AG09309 (cell line): ENCODE data around the gene ITGA3.

Experiments
- DNase-seq: peaks from one replicate; pipeline ENCODE4 v3.0.0-alpha.2; 2010; ENCODE audit warnings: low read depth
- H3K4me3 ChIP-seq: 2 replicates; pipeline ENCODE4 v1.5.1; 2011; ENCODE audit warnings: mild to moderate bottlenecking, low read depth, low read length, moderate library complexity; ENCODE audit not compliant: control insufficient read depth
- TF ChIP-seq, protein P1 (sequence below): IDR thresholded peaks from 2 replicates; pipeline ENCODE4 v1.5.1; 2011; ENCODE audit warnings: mild to moderate bottlenecking, low read depth, low read length, inconsistent platforms; ENCODE audit not compliant: insufficient read depth, control insufficient read depth; ENCODE audit errors: missing control alignments

Gene ITGA3

DNA sequence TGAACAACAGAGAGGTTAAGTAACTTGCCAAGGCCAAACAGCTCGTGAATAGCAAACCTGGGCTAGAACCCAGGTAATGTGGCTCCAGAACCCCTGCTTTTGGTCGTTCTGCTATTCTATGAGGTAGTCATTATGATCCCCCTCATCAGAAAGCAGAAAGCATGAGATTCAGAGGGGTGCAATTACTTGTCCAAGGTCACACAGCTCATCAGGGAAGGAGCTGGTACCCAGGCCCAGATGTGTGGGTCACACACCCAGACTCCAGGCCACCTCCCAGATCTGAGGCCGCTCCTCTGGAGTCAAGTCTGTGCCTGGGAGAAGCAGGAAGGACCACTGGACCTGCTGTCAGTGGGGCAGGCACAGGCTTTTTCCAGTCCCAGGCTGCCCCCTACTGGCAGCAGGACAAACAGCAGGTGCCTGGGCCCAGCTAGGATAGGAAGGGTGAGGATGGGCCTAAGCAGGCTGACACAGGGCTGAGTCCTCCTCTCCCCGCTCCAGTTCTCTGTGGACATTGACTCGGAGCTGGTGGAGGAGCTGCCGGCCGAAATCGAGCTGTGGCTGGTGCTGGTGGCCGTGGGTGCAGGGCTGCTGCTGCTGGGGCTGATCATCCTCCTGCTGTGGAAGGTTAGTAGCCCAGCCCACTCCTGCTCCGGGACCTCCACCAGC, 31.5 kb downstream of the ITGA3 start:
- TF ChIP-seq, protein P1, sequence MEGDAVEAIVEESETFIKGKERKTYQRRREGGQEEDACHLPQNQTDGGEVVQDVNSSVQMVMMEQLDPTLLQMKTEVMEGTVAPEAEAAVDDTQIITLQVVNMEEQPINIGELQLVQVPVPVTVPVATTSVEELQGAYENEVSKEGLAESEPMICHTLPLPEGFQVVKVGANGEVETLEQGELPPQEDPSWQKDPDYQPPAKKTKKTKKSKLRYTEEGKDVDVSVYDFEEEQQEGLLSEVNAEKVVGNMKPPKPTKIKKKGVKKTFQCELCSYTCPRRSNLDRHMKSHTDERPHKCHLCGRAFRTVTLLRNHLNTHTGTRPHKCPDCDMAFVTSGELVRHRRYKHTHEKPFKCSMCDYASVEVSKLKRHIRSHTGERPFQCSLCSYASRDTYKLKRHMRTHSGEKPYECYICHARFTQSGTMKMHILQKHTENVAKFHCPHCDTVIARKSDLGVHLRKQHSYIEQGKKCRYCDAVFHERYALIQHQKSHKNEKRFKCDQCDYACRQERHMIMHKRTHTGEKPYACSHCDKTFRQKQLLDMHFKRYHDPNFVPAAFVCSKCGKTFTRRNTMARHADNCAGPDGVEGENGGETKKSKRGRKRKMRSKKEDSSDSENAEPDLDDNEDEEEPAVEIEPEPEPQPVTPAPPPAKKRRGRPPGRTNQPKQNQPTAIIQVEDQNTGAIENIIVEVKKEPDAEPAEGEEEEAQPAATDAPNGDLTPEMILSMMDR: peak; percentile 96
- DNase-seq: no peak
- no peak overlapping the region for H3K4me3 ChIP-seq

- no peak overlapping the region for H3K4me3 ChIP-seq
- TF ChIP-seq, protein P1: no peak
- DNase-seq: no peak
Measured at GRCh38 chr17:50087912-50088405, 32.0 kb downstream of the ITGA3 start.

GRCh38 chr17:50088952-50089825, 33.3 kb downstream of the ITGA3 start:
- TF ChIP-seq, protein P1: no peak
- no peak for DNase-seq
- no peak overlapping the region for H3K4me3 ChIP-seq

DNA sequence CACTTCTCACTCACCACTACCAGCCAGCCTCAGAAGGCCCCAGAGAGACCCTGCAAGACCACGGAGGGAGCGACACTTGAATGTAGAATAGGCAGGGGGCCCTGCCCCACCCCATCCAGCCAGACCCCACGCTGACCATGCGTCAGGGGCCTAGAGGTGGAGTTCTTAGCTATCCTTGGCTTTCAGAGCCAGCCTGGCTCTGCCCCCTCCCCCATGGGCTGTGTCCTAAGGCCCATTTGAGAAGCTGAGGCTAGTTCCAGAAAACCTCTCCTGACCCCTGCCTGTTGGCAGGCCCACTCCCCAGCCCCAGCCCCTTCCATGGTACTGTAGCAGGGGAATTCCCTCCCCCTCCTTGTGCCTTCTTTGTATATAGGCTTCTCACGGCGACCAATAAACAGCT, 34.2 kb downstream of the ITGA3 start:
- DNase-seq: no peak
- TF ChIP-seq, protein P1: no peak
- H3K4me3 ChIP-seq: no peak overlapping the region

DNA sequence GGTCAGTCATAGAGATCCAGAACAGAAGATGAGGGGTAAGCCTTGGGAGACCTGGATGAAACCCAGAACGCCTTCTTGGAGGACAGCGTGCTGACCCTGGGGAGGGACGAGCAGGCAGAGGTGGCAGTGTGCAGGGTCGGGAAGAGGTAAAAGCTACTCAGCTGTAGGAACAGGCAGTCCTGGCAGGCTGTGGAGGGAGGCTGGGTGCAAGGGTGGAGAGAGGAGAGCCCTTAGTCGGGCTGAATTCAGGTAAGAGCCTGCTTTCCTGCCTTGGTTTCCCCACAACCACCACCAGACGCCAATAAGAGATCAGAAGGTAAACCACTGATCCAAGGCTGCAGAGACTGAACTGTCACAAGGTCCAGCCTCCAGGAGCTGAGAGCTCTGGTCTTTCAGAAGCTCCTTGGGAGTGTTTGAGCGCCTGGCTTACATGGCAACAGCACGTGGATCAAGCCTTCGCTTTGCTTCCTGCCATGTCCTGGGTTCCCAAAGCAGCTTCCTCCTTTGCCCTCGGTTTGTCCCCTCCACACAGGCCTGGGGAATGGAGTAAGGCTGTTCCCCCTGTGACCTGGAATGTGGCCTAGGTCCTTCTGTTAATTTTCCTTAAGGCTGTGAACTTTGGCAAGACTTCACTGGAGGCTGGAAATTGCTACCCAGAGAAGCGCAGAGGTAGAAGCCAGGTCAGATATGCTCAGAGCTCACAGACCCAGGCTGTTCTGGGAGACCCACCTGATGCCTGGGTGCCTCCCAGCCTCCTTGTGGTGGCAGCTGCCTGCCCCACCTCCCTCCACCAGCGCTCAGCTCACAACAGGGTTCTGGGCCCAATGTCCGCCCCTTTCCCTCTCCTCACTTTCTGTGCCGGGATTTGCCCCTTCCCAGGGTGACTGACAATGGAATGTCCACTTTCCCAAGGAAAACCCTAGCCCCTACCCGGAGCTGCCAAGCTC, 35.3 kb downstream of the ITGA3 start:
- TF ChIP-seq, protein P1: no peak
- H3K4me3 ChIP-seq: no peak overlapping the region
- no peak for DNase-seq

GRCh38 chr17:50091918-50092285, 36.0 kb downstream of the ITGA3 start:
- no peak overlapping the region for H3K4me3 ChIP-seq
- TF ChIP-seq, protein P1: no peak
- DNase-seq: no peak
